GM23338 (cell line): Measurements from ENCODE around the gene GLB1L.

Experiments used
- CREB1 ChIP-seq: fragments of 250-450 bp; sonication (Bioruptor Pico); IDR thresholded peaks from 2 replicates; pipeline ENCODE4 v1.5.0; 2020; ENCODE audit warnings: low read depth, mild to moderate bottlenecking, moderate library complexity
- ETS1 ChIP-seq: IDR thresholded peaks from 2 replicates; pipeline ENCODE4 v1.6.1; 2016; ENCODE audit warnings: antibody characterized with exemption
- EZH2 ChIP-seq: fragments of 200-600 bp; sonication (generic); IDR thresholded peaks from one replicate; pipeline ENCODE4 v1.8.0; 2017; ENCODE audit warnings: antibody characterized with exemption, mild to moderate bottlenecking, low read depth; ENCODE audit not compliant: unreplicated experiment
- EZH2phosphoT487 ChIP-seq: fragments of 200-600 bp; sonication (generic); IDR thresholded peaks from one replicate; pipeline ENCODE4 v1.8.1; 2018; ENCODE audit warnings: antibody characterized with exemption; ENCODE audit not compliant: unreplicated experiment
- JUNB ChIP-seq: IDR thresholded peaks from one replicate; pipeline ENCODE4 v1.6.1; 2016; ENCODE audit warnings: antibody characterized with exemption; ENCODE audit not compliant: unreplicated experiment
- NANOG ChIP-seq: IDR thresholded peaks from 2 replicates; pipeline ENCODE4 v1.6.1; 2016; ENCODE audit warnings: antibody characterized with exemption, borderline replicate concordance
- POLR2AphosphoS5 ChIP-seq: IDR thresholded peaks from 2 replicates; pipeline ENCODE4 v1.6.1; 2016; ENCODE audit warnings: antibody characterized with exemption, low read depth
- REST ChIP-seq: IDR thresholded peaks from one replicate; pipeline ENCODE4 v1.6.1; 2018; ENCODE audit warnings: antibody characterized with exemption; ENCODE audit not compliant: unreplicated experiment
- STAT1 ChIP-seq: IDR thresholded peaks from one replicate; pipeline ENCODE4 v1.6.1; 2016; ENCODE audit warnings: antibody characterized with exemption; ENCODE audit not compliant: unreplicated experiment
- ZNF114 ChIP-seq: fragments of 250-450 bp; sonication (Bioruptor Pico); IDR thresholded peaks from 2 replicates; pipeline ENCODE4 v1.5.0; 2020; ENCODE audit warnings: mild to moderate bottlenecking, moderate library complexity
- ZNF331 ChIP-seq: fragments of 250-450 bp; sonication (Bioruptor Pico); IDR thresholded peaks from 2 replicates; pipeline ENCODE4 v1.5.0; 2020; ENCODE audit warnings: low read depth, mild to moderate bottlenecking, moderate library complexity
- TF ChIP-seq, protein P1 (sequence below), 2 experiments: fragments of 200-600 bp in 1 of 2; sonication (generic) in 1 of 2; conservative IDR thresholded peaks; 2 replicates each; pipeline versions ENCODE4 v1.5.1 to v1.6.1; 2016 to 2017; ENCODE audit warnings: antibody characterized with exemption in 2 of 2, low read depth in 2 of 2, mild to moderate bottlenecking in 2 of 2, moderate library complexity in 1 of 2

- TF ChIP-seq, protein P1, sequence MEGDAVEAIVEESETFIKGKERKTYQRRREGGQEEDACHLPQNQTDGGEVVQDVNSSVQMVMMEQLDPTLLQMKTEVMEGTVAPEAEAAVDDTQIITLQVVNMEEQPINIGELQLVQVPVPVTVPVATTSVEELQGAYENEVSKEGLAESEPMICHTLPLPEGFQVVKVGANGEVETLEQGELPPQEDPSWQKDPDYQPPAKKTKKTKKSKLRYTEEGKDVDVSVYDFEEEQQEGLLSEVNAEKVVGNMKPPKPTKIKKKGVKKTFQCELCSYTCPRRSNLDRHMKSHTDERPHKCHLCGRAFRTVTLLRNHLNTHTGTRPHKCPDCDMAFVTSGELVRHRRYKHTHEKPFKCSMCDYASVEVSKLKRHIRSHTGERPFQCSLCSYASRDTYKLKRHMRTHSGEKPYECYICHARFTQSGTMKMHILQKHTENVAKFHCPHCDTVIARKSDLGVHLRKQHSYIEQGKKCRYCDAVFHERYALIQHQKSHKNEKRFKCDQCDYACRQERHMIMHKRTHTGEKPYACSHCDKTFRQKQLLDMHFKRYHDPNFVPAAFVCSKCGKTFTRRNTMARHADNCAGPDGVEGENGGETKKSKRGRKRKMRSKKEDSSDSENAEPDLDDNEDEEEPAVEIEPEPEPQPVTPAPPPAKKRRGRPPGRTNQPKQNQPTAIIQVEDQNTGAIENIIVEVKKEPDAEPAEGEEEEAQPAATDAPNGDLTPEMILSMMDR (conservative IDR thresholded peaks at IDR 0.05; ENCODE audit: low read depth in 2 of 2): no peak
- TF ChIP-seq POLR2AphosphoS5 (no peak), REST (no peak), EZH2 (no peak), EZH2phosphoT487 (no peak), CREB1 (CRISPR knock-in tag) (no peak), ZNF114 (CRISPR knock-in tag) (no peak), ETS1 (no peak), STAT1 (no peak), JUNB (no peak), ZNF331 (no peak), NANOG (no peak)
Observed at GRCh38 chr2:219225350-219225749, 19.9 kb downstream of the GLB1L start.
